ENCODE measurements around the gene SPEF2. TPM values are rescaled to one million over a fixed set of nuclear protein-coding genes. Genes with fewer than 3 reads are reported as not detected.

The SPEF2 gene
- total RNA-seq, 1 experiment from 2014 or later, result 10.6 TPM

DNA sequence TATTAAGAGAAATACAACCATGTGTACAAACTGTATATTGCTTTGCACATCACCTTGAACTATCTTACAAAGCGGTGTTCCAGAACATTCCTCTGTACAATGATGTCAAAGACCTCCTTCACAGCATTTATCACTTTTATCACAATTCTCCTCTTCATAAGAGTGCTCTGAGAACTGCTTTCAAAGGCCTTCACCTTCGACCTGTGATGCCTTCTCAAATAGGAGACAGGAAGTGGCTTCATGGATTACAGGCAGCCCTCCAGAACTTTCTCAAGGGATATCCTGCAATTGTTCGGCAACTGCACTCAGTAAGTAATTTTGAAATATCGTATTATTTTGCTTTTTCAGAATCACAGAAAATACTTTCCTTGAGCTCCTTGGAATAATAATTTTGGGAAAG, 171.1 kb downstream of the SPEF2 start:
- H3K4me1 ChIP-seq (replicated peaks; ENCODE audit: insufficient read depth), result no peaks in the 10 kb centered on the region
- TF ChIP-seq, protein P1, sequence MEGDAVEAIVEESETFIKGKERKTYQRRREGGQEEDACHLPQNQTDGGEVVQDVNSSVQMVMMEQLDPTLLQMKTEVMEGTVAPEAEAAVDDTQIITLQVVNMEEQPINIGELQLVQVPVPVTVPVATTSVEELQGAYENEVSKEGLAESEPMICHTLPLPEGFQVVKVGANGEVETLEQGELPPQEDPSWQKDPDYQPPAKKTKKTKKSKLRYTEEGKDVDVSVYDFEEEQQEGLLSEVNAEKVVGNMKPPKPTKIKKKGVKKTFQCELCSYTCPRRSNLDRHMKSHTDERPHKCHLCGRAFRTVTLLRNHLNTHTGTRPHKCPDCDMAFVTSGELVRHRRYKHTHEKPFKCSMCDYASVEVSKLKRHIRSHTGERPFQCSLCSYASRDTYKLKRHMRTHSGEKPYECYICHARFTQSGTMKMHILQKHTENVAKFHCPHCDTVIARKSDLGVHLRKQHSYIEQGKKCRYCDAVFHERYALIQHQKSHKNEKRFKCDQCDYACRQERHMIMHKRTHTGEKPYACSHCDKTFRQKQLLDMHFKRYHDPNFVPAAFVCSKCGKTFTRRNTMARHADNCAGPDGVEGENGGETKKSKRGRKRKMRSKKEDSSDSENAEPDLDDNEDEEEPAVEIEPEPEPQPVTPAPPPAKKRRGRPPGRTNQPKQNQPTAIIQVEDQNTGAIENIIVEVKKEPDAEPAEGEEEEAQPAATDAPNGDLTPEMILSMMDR (conservative IDR thresholded peaks at IDR 0.05), result no peak
- TF ChIP-seq EZH2 (IDR thresholded peaks at IDR 0.05; ENCODE audit: low read depth), result no peak
- H3K4me3 ChIP-seq, result no peak overlapping the region
- no peak for DNase-seq
- intact Hi-C loops (cut with micrococcal nuclease; ENCODE audit: unreplicated experiment), result no loop called here
- no peak overlapping the region for H2AFZ ChIP-seq
- no peaks in the 10 kb centered on the region for H3K79me2 ChIP-seq (ENCODE audit: low read depth)
- no peaks in the 10 kb centered on the region for H3K9me2 ChIP-seq (ENCODE audit: insufficient read depth)
- ChIA-PET POLR2A (ENCODE audit: unreplicated experiment) (no interaction called here), CTCF (no interaction called here)
- no peaks in the 10 kb centered on the region for H3K36me3 ChIP-seq (ENCODE audit: low read depth)
- no peaks in the 10 kb centered on the region for H3F3A ChIP-seq (ENCODE audit: insufficient read depth, low read depth)
- H3K27me3 ChIP-seq (ENCODE audit: insufficient read depth, low read depth), result no peaks in the 10 kb centered on the region
- BruUV-seq (replicated peaks), result no TSS peak
- no peak overlapping the region for H3K27ac ChIP-seq
- H4K20me1 ChIP-seq (ENCODE audit: insufficient read depth), result no peaks in the 10 kb centered on the region
- H3K4me2 ChIP-seq, result no peak overlapping the region
- no peaks in the 10 kb centered on the region for H3K9me3 ChIP-seq (ENCODE audit: insufficient read depth, low read depth)

DNA sequence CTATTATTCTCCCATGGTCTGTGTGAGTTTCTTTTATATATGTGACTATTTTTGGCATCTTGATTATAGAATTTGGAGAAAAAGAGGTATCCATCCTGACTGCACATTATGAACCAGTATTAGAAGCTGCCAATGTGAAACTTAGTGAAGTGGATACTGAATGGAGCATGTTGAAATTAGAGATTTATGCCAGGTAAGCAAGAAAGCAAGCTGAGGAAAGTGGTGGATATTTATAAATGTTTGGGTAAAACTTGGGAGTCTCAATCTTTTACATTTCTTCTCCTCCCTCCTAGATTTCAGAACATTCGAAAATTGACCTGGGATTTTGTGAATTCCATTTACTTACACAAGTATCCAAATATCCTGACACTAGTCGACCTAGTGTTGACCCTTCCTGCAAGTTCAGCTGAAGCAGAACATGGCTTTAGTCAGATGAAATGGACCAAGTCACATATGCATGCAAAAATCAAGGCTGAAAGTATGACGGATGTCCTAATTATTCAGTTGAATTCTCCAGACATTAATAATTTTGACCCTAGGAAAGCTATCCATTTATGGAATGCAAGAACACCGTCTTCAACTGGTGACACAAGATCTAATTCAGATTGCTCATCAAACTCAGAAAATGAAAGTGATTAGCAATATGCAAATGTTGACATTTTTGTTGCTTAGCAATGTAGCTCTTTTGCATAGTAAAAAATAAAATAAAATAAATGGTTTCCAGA, 172.2 kb downstream of the SPEF2 start:
- no peak overlapping the region for H2AFZ ChIP-seq
- H4K20me1 ChIP-seq (ENCODE audit: insufficient read depth), result no peaks in the 10 kb centered on the region
- no peak overlapping the region for H3K4me2 ChIP-seq
- no peaks in the 10 kb centered on the region for H3K4me1 ChIP-seq (replicated peaks; ENCODE audit: insufficient read depth)
- no peaks in the 10 kb centered on the region for H3K27me3 ChIP-seq (ENCODE audit: insufficient read depth, low read depth)
- no peaks in the 10 kb centered on the region for H3K9me3 ChIP-seq (ENCODE audit: insufficient read depth, low read depth)
- ChIA-PET POLR2A (ENCODE audit: unreplicated experiment) (no interaction called here), CTCF (no interaction called here)
- BruUV-seq (replicated peaks), result no TSS peak
- intact Hi-C loops (cut with micrococcal nuclease; ENCODE audit: unreplicated experiment), result no loop called here
- no peak for DNase-seq
- TF ChIP-seq EZH2 (IDR thresholded peaks at IDR 0.05; ENCODE audit: low read depth), result no peak
- TF ChIP-seq, protein P1 (conservative IDR thresholded peaks at IDR 0.05), result no peak
- H3K36me3 ChIP-seq (ENCODE audit: low read depth), result no peaks in the 10 kb centered on the region
- H3K27ac ChIP-seq, result no peak overlapping the region
- H3K4me3 ChIP-seq, result no peak overlapping the region
- no peaks in the 10 kb centered on the region for H3F3A ChIP-seq (ENCODE audit: insufficient read depth, low read depth)
- H3K79me2 ChIP-seq (ENCODE audit: low read depth), result no peaks in the 10 kb centered on the region
- no peaks in the 10 kb centered on the region for H3K9me2 ChIP-seq (ENCODE audit: insufficient read depth)

DNA sequence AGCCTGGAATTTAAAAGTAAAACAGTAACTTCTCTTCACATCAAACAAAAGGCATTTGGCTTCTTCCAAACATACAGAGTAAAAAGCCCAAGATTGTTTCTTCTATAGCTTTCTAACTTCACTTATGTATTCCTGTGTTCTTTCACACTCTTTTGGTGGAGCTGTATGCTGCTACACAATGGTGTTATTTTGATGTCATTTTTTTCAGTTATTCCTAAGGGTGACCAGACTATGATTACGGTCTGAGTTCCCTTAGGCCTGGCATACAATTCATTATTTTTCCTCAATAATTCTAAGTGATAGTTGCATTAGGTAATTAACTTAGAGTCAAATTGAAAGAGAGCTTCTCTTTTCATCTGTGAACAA, 172.8 kb downstream of the SPEF2 start:
- Histone ChIP-seq H2AFZ (no peak overlapping the region), H3K9me3 (ENCODE audit: insufficient read depth, low read depth) (no peaks in the 10 kb centered on the region), H3K4me3 (no peak overlapping the region), H4K20me1 (ENCODE audit: insufficient read depth) (no peaks in the 10 kb centered on the region), H3K4me1 (replicated peaks; ENCODE audit: insufficient read depth) (no peaks in the 10 kb centered on the region), H3K4me2 (no peak overlapping the region), H3K27ac (no peak overlapping the region), H3K9me2 (ENCODE audit: insufficient read depth) (no peaks in the 10 kb centered on the region), H3K36me3 (ENCODE audit: low read depth) (no peaks in the 10 kb centered on the region), H3K27me3 (ENCODE audit: insufficient read depth, low read depth) (no peaks in the 10 kb centered on the region), H3F3A (ENCODE audit: insufficient read depth, low read depth) (no peaks in the 10 kb centered on the region), H3K79me2 (ENCODE audit: low read depth) (no peaks in the 10 kb centered on the region)
- ChIA-PET POLR2A (ENCODE audit: unreplicated experiment) (no interaction called here), CTCF (no interaction called here)
- TF ChIP-seq EZH2 (IDR thresholded peaks at IDR 0.05; ENCODE audit: low read depth), result no peak
- no TSS peak for BruUV-seq (replicated peaks)
- DNase-seq, result no peak
- intact Hi-C loops (cut with micrococcal nuclease; ENCODE audit: unreplicated experiment), result no loop called here

DNA sequence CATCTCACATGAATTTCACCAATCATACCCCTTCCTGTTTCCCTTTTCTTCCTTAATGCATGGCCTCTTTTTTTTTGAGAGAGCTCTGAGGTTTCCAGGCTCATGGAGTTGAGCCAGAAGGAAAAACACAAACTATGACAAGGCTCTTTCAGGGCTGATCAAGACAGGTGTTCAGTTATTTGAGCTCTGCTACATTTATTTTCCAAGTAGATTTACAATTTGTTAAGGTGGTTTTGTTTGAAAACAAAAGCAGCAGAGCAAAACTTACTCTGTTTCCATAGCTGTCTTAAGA, 176.6 kb downstream of the SPEF2 start:
- Histone ChIP-seq H3K4me2 (no peak overlapping the region), H3K27ac (no peak overlapping the region), H3K36me3 (ENCODE audit: low read depth) (no peaks in the 10 kb centered on the region), H3K9me2 (ENCODE audit: insufficient read depth) (no peaks in the 10 kb centered on the region), H3K4me3 (no peak overlapping the region), H3K9me3 (ENCODE audit: insufficient read depth, low read depth) (no peaks in the 10 kb centered on the region), H3K4me1 (replicated peaks; ENCODE audit: insufficient read depth) (no peaks in the 10 kb centered on the region), H2AFZ (no peak overlapping the region), H3K27me3 (ENCODE audit: insufficient read depth, low read depth) (no peaks in the 10 kb centered on the region), H3F3A (ENCODE audit: insufficient read depth, low read depth) (no peaks in the 10 kb centered on the region), H3K79me2 (ENCODE audit: low read depth) (no peaks in the 10 kb centered on the region), H4K20me1 (ENCODE audit: insufficient read depth) (no peaks in the 10 kb centered on the region)
- no peak for DNase-seq
- intact Hi-C loops (cut with micrococcal nuclease; ENCODE audit: unreplicated experiment), result no loop called here
- no TSS peak for BruUV-seq (replicated peaks)
- TF ChIP-seq EZH2 (IDR thresholded peaks at IDR 0.05; ENCODE audit: low read depth), result no peak
- TF ChIP-seq, protein P1 (conservative IDR thresholded peaks at IDR 0.05), result no peak
- CTCF ChIA-PET, result interaction anchor here (0.7 kb wide), 1 partner anchor 26 kb away, joined by 3 read pairs; no protein-coding TSS in a partner anchor
- POLR2A ChIA-PET (ENCODE audit: unreplicated experiment), result no interaction called here
